Transverse colon (tissue), 4 donors: ENCODE measurements around the gene PMP22.

ENCODE experiments used
- POLR2A ChIP-seq: fragments of 450-650 bp; IDR thresholded peaks from one replicate; pipeline ENCODE4 v1.6.1; 2016; ENCODE audit warnings: antibody characterized with exemption, mild to moderate bottlenecking, moderate library complexity
- POLR2AphosphoS5 ChIP-seq, 3 donors: sonication (generic); formaldehyde crosslinking; IDR thresholded peaks; one replicate each; pipeline ENCODE4 v1.6.1; 2016; ENCODE audit warnings: antibody characterized with exemption in 3 of 3
- TF ChIP-seq, protein P1 (sequence below), 5 experiments: fragments of 200-600 bp in 3 of 5; fragments of 450-650 bp in 2 of 5; sonication (generic) in 3 of 5; IDR thresholded peaks; 1 replicate in 2 of 5; 2 replicates in 3 of 5; pipeline ENCODE4 v1.5.1; 2016 to 2017; ENCODE audit warnings: antibody characterized with exemption in 5 of 5, inconsistent platforms in 3 of 5, mild to moderate bottlenecking in 2 of 5, moderate library complexity in 1 of 5

DNA sequence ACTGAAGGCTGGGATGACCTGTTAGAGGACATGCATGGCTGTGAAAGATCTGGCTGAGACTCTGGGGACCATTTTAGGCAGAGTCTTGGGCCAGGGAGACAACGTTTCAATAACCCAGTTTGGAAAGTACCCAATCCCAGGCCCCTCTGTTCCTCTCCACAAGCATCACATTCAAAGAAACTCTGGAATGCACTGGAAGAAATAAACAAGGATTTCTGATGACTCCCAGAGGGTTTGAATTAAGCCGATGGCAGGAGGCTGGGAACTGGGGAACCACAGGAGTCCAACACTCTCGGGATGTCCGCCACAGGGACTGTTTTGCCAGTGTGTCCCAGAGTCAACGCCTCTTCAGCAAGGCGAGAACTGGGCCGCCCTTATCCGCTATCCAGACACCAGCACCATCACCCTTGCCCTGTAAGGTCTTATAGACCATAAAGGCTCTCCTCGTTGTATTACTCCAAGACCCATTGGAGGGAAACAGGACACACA lies 3.3 kb downstream of the PMP22 start:
- TF ChIP-seq, protein P1, sequence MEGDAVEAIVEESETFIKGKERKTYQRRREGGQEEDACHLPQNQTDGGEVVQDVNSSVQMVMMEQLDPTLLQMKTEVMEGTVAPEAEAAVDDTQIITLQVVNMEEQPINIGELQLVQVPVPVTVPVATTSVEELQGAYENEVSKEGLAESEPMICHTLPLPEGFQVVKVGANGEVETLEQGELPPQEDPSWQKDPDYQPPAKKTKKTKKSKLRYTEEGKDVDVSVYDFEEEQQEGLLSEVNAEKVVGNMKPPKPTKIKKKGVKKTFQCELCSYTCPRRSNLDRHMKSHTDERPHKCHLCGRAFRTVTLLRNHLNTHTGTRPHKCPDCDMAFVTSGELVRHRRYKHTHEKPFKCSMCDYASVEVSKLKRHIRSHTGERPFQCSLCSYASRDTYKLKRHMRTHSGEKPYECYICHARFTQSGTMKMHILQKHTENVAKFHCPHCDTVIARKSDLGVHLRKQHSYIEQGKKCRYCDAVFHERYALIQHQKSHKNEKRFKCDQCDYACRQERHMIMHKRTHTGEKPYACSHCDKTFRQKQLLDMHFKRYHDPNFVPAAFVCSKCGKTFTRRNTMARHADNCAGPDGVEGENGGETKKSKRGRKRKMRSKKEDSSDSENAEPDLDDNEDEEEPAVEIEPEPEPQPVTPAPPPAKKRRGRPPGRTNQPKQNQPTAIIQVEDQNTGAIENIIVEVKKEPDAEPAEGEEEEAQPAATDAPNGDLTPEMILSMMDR (IDR thresholded peaks at IDR 0.05): no peak
- TF ChIP-seq POLR2A (no peak), POLR2AphosphoS5 (IDR thresholded peaks at IDR 0.05) (no peak)
